NOMO-1 (cell line): ENCODE results near the gene RPL7L1.
"Not testable (repeated sequence)": the region's sequence is repeated elsewhere in the genome, so short reads cannot be mapped to it uniquely, and the experiment has no call there.

Experiments
- DNase-seq, 2 experiments: peaks; one replicate each; lab custom pipeline; 2025; ENCODE audit not compliant: unreplicated experiment in 2 of 2; lab: John Stamatoyannopoulos, UW

Gene RPL7L1

DNA sequence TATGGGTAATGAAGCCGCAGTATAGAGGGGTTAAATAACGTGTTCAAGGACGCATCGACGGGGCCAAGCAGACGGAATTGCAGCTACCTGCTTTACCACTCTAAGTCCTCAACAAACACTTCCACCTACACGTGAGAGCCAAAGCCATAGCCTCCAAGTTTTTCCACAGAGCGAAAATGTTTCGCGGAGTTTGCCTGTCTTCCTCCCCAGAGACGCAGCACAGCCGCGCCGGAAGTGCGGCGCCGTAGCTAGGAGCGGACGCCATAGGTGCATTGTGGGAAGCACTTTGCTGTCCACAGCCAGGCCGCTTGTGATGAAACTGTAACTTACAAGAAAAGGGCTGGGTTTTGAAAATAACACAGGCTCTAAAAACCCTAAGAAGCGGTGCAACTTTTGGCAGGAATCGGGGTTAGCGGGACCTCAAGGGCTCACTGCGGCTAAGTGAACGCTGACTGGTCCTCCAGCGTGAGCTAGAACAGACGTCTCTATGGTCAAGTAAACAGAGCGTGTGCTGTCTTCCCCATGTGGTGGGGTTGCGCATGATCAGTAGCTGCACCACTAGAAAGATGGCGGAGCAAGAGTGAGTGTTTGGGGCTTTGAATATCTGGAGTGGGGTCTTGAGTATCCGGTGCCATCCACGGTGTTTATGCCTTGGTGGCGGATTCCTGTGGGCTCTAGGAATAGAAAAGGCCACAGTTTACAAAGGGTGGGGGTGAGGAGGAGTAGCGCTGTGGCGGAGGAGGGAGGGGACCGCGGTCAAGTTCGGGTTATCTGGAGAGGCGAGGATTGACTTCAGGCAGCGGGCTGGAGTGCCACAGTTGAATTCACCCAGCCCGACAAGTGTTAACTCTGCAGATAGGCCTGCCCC, at the start of gene RPL7L1:
Gene RPL7L1 (plus strand): TSS at position 245 of the 868 bp plus-strand sequence. CDS start 295 bp downstream, at position 540.
- DNase-seq: peak; percentile 81 to 91

DNA sequence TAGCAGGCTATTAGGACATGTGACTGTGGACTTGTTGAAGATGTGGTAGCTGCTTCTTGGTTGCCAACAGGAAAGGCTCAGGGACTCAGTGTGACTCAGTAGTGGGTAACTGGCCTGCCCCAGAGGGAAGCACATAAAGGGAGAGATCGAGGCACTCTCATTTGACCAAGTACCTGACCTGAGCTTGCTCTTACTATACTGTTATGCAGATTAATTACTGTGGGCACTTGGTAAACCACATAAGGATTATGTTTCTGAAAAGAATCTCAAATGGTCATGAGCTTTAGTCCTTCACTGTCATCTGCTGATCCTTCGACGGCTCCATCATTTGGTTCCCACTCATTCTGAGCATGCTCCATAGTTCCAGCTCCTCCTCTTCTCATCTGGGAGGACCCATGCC, 48.2 kb upstream of the RPL7L1 start:
- DNase-seq: no peak

DNA sequence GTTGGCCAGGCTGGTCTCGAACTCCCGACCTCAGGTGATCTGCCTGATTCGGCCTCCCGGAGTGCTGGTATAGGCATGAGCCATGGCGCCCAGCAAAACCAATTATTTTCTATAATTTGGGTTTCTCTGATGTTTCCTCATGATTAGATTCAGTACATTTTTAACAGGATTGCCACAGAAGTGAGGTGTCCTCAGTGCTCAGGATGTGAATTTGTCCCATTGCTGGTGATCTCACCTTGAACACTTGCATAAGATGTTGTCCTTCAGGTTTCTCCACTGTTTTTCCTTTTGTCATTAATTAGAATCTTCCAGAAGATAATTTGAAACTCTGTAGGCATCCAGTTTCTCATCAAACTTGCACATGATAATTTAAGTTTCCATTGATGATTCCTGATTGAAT, 45.4 kb upstream of the RPL7L1 start:
- no peak for DNase-seq

DNA sequence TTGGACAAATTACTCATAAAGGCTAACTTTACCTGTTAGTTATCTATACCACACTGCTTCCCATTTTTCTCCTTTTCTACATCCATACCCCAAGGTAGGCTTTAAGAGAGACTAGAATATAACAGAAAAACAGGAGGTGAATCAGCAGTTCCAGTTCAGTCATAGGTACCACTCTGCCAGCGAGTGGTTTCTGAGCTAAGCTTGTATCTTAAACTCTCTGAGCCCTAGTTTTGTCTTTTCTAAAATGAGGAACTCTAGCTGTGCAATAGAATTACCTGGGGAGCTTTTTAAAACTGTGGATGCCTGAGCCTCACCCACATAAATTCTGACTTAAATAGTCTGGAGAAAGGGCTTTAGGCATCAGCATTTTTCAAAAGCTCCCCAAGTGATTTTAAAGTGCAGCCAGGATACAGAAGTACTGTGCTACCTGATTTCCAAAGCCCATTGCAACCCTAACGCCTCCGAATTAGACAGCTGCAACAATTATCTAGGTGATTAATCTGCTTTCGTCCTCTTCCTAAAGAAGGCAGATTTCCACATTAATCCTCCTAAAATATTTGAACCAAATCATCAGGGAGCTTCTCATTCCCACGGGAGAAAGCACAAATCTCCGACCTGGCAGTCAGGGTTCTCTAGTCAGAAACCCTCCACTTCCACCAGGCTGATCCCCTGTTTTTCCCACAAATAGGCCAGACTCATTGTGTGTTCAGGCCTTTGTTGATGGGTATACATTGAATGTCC, 37.4 kb upstream of the RPL7L1 start:
- no peak for DNase-seq

DNA sequence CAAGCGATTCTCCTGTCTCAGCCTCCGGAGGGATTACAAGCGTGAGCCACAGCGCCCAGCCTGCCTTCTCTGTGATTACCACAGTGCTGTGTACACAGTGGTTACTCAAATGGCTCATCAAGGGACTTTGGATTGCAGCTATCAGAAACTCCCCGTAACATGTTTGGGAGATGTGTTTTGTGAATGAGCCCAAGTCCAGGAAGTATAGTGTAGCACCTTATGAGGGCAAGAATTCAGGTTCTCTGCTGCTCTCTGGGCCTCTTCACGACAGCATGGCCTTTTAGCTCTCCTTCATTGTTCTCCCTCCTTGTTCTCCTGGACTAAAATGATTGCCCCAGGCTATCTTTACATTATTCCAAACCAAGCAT, 34.1 kb upstream of the RPL7L1 start:
- no peak for DNase-seq

DNA sequence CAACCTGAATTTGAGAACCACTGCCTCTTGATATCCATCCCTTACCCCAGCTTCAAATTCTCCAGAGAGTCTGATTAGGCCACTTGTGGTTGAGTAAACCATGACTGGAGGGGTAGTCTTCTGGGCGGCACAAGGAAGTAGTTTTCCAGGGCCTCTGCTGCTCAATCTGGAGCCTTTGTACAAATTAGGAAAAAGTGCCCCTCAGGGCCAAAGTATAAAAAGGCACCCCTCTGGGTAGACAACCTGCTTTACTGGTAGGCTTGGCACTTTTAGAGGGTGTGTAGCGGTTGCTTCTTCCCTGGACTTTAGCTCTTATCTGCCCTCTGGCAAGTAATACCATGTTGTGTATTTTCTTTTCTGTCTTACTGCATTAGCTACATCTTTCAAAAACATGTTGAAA, 32.9 kb upstream of the RPL7L1 start:
- no peak for DNase-seq

DNA sequence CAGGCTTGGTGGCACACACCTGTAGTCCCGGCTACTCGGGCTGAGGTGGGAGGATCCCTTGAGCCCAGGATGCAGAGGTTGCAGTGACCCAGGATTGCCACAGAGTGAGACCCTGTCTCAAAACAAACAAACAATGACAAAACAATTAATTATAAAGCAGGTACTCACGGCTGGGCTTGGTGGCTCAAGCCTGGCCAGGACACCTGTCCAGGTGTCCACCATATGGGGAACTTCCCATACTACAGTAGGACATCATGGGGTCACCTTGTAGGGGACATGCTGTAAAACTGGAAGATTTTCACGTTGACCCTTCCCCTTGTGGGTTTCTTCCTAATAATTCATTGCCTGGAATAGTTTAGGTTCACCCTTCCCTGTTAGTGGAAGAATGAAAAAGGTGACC, 30.7 kb upstream of the RPL7L1 start:
- DNase-seq: no peak

DNA sequence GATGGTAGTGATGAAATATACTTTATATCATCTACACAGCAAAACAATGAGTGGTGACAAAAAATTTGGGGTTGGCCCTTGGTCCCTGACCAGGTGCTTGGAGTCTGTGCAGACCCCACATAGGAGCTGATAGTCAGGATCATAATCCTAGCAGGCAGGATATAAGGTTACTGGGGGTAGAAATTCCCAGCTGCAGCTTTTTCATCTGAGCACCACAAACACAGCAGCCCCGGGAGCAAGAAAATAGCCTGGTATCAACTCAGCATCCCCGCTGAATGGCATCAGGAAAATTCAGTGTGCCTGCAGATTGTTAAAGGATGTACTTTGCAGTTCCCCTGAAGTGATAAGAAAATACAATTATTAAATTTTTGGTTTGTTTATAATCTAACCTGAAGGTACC, 27.8 kb upstream of the RPL7L1 start:
- no peak for DNase-seq

DNA sequence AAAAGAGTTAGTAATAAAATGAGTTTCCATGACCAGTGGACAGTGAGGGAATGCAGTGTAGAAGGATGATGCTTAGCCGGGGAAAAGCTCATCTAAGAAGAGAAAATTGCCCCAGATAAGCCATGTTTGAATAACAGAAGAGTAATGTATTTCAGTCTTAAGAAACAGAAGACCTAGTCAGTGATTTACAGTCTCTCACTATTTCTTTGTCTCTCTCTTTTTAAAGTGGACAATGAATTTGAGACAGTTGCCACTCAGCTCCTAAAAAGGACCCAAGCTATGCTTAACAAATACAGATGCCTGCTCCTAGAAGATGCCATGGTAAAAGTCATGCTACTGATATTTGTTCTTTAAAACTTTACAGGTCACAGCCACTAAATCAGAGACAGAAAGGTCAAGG, 19.4 kb upstream of the RPL7L1 start:
- no peak for DNase-seq

DNA sequence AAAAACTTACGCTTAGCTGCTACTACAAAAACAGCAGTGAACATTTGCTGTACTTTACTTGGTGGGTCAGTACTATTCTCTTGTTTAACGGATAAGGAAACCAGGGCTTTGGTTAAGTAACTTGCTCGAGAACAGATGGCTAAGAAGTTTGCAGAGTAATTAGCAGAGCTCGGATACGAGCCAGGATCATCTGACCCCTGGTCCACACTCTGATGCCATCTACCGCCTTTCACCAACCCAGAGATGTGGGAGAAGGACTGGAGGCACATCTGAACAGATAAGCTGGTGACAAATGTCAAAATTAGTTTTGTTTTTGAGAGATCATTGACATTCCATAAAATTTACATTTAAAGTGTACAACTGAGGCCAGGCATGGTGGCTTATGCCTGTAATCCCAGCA, 18.9 kb upstream of the RPL7L1 start:
- no peak for DNase-seq

DNA sequence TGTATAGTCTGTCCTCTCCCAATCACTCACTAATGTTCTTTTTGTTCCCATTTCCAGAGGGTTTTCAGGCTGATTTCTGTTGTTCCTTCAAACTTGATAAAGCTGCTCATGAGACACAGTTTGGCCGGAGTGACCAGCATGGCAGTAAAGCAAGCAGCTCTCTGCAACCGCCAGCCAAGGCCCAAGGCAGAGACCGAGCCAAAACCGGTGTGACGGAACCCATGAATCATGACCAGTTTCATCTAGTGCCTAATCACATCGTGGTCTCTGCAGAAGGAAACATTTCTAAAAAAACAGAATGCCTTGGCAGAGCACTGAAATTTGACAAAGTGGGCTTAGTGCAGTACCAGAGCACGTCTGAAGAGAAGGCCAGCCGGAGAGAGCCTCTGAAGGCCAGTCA, 14.8 kb upstream of the RPL7L1 start:
- DNase-seq: no peak

DNA sequence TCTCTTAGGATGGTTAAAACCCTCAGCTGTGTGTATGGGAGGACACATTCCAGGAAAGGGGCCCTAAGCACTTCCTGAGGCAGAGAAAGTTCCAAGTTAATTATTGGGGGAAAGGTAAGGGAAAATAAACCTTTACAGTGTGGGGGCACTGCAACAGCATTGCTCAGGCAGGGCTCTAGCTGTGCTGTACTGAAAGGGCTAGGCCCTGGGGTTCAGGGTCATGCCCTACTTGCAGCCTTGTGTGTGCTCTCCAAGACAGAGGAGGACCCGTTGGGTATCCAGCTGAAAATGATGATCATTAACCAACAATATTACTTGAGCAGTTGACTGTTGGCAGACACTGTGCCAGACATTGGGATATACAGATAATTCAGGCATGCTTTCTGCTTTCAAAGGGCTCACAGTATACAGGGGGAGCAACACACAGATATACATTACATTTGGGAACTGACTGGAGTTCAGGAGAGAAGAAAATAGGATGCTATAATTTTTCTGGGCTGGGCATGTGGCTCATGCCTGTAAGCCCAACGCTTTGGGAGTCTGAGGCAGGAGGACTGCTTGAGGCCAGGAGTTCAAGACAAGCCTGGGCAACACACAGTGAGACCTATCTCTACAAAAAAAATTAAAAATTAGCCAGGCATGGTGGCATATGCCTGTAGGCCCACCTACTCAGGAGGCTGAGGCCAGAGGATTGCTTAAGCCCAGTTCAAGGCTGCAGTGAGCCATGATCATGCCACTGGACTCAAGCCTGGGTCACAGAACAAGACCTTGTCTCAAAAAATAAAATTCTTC, 9.1 kb upstream of the RPL7L1 start:
- DNase-seq: no peak

DNA sequence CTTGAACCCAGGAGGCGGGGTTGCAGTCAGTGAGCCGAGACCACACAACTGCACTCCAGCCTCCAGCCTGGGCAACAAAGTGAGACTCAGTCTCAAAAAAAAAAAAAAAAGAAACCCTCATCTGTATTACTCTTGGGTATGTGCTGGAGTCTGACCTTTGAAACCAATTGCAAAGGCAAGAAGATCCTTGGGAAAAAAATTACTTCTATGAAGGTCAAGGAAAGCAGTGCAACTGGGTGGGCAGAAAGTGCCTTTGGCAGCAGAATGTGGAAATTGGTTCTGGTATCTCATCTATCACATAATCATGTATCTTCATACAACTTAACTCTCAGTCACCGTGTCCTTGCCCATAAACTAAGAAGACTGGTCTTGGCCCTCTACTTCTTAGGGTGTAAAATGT, 7.7 kb upstream of the RPL7L1 start:
- DNase-seq: no peak

DNA sequence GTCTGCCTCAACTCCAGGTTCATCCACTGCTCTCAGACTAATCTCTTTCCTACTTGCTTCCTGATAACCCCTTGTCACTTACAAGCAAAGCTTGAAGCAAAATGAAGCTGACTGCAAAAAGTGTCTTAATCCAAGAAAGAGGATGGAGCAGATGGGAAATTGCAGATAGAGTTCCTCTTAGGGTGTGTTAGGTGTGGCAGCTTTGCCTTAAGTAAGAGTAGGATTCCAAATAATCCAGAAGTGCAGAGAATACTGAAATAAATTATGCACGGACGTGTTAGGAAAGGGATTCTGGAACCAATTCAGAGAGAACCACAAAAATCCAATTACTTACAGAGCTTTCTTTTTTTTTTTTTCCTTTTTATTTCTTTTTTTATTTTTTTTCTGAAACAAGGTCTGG, 6.1 kb upstream of the RPL7L1 start:
- no peak for DNase-seq

DNA sequence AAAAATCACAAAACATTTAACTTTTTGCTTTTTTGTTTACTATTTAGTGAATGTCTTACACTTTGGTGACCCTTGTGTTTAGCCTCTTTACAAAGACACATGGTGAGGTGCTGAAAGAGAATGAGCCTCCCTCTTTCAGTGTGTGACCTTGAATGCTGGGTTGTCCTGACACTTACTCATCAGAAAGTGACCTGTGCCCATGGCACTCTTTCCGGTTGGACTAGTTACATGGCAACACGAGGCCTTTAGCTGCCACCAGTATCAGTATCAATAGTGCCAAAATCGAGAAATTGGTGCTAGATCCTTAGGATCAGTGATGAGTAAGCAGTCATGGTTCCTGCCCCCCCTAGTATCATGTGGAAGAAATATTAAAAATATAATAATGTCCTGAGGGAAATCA, 1.7 kb upstream of the RPL7L1 start:
- DNase-seq: no peak

DNA sequence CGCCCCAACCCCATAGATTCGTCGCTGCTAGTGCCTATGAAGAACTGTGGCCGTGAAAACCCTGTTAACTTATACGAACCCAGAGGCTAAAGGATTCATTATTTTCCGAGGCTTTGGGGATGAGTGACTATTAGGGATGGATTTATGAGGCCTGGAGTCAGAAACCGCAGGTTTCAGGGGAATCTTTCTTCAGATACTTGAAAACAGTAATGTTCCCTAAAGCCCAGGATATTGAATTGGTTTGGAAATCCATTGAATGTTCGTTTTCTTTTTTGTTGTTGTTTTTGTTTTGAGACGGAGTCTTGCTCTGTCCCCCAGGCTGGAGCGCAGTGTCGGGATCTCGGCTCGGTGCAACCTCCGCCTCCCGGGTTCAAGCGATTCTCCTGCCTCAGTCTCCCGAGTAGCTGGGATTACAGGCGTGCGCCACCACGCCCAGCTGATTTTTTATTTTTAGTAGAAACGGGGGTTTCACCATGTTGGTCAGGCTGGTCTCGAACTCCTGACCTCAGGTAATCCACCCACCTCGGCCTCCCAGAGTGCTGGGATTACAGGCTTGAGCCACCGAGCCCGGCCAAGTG, 913 bp downstream of the RPL7L1 start:
- DNase-seq: not testable (repeated sequence)

DNA sequence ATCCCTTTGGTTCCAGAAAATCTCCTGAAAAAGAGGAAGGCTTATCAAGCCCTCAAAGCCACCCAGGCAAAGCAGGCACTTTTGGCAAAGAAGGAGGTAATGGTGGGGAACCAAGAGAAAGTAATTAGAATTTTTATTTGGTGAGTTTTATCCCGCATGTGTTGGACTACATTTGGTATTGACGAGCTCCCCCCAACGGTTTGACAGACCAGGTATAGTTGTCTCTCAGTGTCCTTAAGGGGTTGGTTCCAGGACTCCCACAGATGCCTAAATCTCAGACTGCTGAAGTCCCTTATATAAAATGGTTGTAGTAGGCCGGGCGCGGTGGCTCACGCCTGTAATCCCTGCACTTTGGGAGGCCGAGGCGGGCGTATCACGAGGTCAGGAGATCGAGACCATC, 1.5 kb downstream of the RPL7L1 start:
- peak in 1 of 2 experiments; percentile 9 for DNase-seq

DNA sequence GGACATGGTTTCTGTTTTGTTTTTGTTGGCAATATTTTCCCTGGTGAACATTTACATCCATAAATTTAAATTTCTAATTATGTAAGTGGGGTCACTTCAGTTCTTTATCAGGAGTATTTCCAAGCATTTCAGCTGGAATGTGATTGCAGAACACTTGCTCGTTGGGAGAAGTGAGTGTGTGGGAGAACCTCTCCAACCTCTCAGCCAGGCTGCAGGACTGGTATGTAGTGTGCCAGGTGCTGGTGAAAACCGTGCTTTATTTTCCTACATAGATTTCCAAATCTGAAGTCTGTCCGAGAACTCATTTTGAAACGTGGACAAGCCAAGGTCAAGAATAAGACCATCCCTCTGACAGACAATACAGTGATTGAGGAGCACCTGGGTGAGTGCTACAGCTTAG, 6.3 kb downstream of the RPL7L1 start:
- DNase-seq: no peak

DNA sequence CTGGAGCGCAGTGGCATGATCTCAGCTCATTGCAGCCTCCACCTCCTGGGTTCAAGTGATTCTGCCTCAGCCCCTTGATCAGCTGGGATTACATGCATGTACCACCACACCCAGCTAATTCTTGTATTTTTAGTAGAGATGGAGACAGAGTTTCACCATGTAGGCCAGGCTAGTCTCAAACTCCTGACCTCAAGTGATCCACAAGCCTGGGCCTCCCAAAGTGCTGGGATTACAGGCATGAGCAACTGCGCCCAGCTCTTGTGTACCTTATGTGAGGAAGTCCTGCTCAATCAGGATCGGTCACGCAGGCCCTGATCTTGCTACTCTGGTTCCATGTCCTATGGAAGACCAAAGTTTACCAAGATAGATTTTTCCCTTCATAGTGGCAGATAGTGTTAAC, 8.8 kb downstream of the RPL7L1 start:
- DNase-seq: not testable (repeated sequence)

DNA sequence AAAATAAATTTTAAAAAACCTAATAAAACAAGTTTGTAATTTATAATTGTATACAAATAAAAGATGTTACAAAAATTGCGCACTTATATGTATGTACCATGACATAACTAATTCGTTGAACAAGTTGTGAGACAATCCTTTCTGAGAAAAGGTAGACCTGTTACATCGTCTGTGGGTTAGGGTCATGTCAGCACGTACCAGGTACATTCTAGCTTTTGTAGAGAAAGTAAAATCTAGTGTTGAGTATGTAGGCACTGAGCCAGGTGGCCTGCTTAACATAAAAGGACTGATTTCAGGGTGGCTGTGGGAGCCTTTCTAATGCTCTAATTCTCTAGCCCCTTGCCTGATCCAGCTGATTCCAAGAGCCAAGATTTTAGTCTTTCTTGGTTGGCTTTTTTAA, 10.4 kb downstream of the RPL7L1 start:
- DNase-seq: no peak
